Body of pancreas (tissue), 4 donors: ENCODE data around the gene TRIM47. TPM values are rescaled to one million over a fixed set of nuclear protein-coding genes. Genes with fewer than 3 reads are reported as not detected.

Experiments
- ATAC-seq: fragments of 150-250 bp; one replicate; pipeline ENCODE4 v1.9.1; 2016
- DNase-seq, 4 donors: peaks; one replicate each; pipeline ENCODE4 v3.0.0-alpha.2; 2019
- H3K27ac ChIP-seq, 4 donors: fragments of 200-600 bp; sonication (generic); 1 replicate in 3 of 4; 2 replicates in 1 of 4; pipeline versions ENCODE4 v1.5.1 to v1.6.1; 2016 to 2019; ENCODE audit warnings: mild to moderate bottlenecking in 1 of 4, mixed read lengths in 1 of 4, moderate library complexity in 1 of 4
- H3K27me3 ChIP-seq, 2 donors: fragments of 200-600 bp; sonication (generic); one replicate each; pipeline ENCODE4 v1.6.0; 2016; ENCODE audit warnings: mild to moderate bottlenecking in 1 of 2
- H3K36me3 ChIP-seq, 2 donors: fragments of 200-600 bp; sonication (generic); replicated peaks in 1 of 2; 2 replicates each; pipeline ENCODE4 v1.5.1; 2016; ENCODE audit warnings: low read depth in 2 of 2; ENCODE audit not compliant: insufficient read depth in 1 of 2
- H3K4me1 ChIP-seq: fragments of 200-600 bp; sonication (generic); one replicate; pipeline ENCODE4 v1.6.0; 2016
- H3K4me3 ChIP-seq, 2 donors: fragments of 200-600 bp; sonication (generic); 1 replicate in 1 of 2; 2 replicates in 1 of 2; pipeline ENCODE4 v1.5.1; 2016 to 2019
- H3K9me3 ChIP-seq, 3 donors: fragments of 200-600 bp; sonication (generic); 1 replicate in 2 of 3; 2 replicates in 1 of 3; pipeline ENCODE4 v1.5.1; 2016
- POLR2A ChIP-seq, 3 donors: fragments of 450-650 bp; IDR thresholded peaks; one replicate each; pipeline ENCODE4 v1.6.1; 2016; ENCODE audit warnings: antibody characterized with exemption in 3 of 3, mild to moderate bottlenecking in 2 of 3
- WGBS, 2 donors: methylation state at CpG; one replicate each; pipeline ENCODE4 v1.1.5; 2017; 5-methylcytosine and 5-hydroxymethylcytosine counted together
- intact Hi-C: fragments of 100-400 bp; cut with DNase I; formaldehyde crosslinking; loops from one replicate; pipeline ENCODE4 v1.15.1; 2023
- total RNA-seq, 2 donors: library from RNA; depleted of rRNA; stranded (reverse); fragments of >200 nt; gene quantifications; one replicate each; pipeline ENCODE4 v1.1.0, GENCODE V29; 2016
- TF ChIP-seq, protein P1 (sequence below), 7 experiments: fragments of 450-650 bp in 4 of 7; fragments of 200-600 bp in 3 of 7; sonication (generic) in 3 of 7; IDR thresholded peaks; one replicate each; pipeline ENCODE4 v1.5.1; 2016 to 2019; ENCODE audit warnings: antibody characterized with exemption in 7 of 7

TRIM47 gene
- total RNA-seq, 2 donors from 2014 or later = 39.6 to 41.8 TPM

- H3K9me3 ChIP-seq = no peaks in the 10 kb centered on the region
- whole genome bisulfite sequencing, 2 donors = 10 to 25% methylated on average over 13 to 16 of the region's 16 CpGs
- DNase-seq = peak; percentile 82 to 90 (median 85)
- H3K27me3 ChIP-seq = no peaks in the 10 kb centered on the region
- H3K4me3 ChIP-seq = no peak overlapping the region
- intact Hi-C loops = no loop called here
- peak overlapping the region; percentile 86 to 97 (median 94) for H3K27ac ChIP-seq
- TF ChIP-seq POLR2A (IDR thresholded peaks at IDR 0.05) = peak in 2 of 3 donors; percentile 5 to 30
- TF ChIP-seq, protein P1, sequence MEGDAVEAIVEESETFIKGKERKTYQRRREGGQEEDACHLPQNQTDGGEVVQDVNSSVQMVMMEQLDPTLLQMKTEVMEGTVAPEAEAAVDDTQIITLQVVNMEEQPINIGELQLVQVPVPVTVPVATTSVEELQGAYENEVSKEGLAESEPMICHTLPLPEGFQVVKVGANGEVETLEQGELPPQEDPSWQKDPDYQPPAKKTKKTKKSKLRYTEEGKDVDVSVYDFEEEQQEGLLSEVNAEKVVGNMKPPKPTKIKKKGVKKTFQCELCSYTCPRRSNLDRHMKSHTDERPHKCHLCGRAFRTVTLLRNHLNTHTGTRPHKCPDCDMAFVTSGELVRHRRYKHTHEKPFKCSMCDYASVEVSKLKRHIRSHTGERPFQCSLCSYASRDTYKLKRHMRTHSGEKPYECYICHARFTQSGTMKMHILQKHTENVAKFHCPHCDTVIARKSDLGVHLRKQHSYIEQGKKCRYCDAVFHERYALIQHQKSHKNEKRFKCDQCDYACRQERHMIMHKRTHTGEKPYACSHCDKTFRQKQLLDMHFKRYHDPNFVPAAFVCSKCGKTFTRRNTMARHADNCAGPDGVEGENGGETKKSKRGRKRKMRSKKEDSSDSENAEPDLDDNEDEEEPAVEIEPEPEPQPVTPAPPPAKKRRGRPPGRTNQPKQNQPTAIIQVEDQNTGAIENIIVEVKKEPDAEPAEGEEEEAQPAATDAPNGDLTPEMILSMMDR (IDR thresholded peaks at IDR 0.05) = peak; percentile 23 to 81 (median 70)
- peak; percentile 13 for ATAC-seq
- peaks cover 84% of the 10 kb centered on the region for H3K4me1 ChIP-seq
- peaks cover 0 to 17% of the 10 kb centered on the region in 2 donors for H3K36me3 ChIP-seq
Measured at GRCh38 chr17:75848523-75849278, 29.7 kb downstream of the TRIM47 start.

DNA sequence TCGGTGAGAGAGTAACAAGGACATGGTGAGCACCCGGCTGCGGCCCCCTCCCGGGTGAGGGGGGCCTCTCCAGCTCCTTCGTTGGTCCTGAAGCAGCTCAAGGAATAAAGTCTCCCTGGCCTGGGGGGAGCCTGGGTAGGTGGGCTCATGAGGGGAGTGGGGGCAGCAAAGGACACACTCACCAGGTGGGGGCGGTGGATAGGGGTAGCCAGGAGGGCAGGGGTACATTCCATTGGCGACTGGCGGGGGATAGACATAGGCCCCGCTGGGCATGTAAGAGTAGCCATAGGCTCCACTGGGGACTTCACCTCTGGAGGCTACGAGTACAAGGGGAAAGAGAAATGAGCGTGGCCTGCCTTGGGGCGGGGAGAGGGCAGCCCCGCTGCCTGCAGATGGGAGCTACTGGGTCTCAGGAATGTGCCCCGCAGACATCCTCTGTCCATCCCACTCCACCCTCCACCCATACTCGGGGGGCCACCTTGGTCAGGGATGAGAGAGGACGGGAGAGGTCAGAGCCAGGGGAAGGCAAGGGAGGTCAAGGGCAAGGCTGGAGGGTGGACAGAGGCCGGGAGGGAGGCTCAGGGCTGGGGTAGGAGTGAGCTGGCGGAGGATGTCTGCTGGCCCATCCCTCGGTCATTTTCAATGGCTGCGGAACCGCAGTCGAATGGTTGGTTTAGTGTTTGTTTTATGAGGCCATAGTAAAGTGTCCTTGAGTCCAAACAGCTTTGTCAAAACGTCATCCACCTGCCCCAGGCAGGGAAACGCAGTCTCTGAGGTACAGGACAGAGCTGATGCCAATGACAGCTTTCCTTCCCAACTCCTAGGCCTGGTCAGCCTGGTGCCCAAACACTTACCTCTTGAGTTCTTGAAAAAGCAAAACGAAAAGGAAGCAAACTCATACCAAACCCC, 30.5 kb downstream of the TRIM47 start:
- Histone ChIP-seq H3K4me1 (peaks cover 78% of the 10 kb centered on the region), H3K27ac (peak overlapping the region; percentile 86 to 97 (median 94)), H3K27me3 (no peaks in the 10 kb centered on the region), H3K4me3 (no peak overlapping the region), H3K36me3 (peaks cover 0 to 17% of the 10 kb centered on the region in 2 donors), H3K9me3 (no peaks in the 10 kb centered on the region)
- 63 to 68% methylated on average over 25 of the region's 25 CpGs for WGBS, 2 donors
- TF ChIP-seq POLR2A (IDR thresholded peaks at IDR 0.05) = no peak
- TF ChIP-seq, protein P1 (IDR thresholded peaks at IDR 0.05) = no peak
- DNase-seq (peak; percentile 47 to 60 (median 58)), ATAC-seq (no peak)
- intact Hi-C loops = no loop called here

GRCh38 chr17:75846692-75847613, 31.4 kb downstream of the TRIM47 start:
- ATAC-seq (peak; percentile 34), DNase-seq (peak; percentile 84 to 92 (median 92))
- H3K27ac ChIP-seq = peak overlapping the region; percentile 86 to 97 (median 94)
- no peak overlapping the region for H3K4me3 ChIP-seq
- H3K36me3 ChIP-seq = peaks cover 0 to 17% of the 10 kb centered on the region in 2 donors
- TF ChIP-seq POLR2A (IDR thresholded peaks at IDR 0.05) = peak; percentile 68 to 89 (median 82)
- TF ChIP-seq, protein P1 (IDR thresholded peaks at IDR 0.05) = peak in 1 of 7 experiments; percentile 4
- 37 to 41% methylated on average over 14 to 31 of the region's 34 CpGs for whole genome bisulfite sequencing, 2 donors
- H3K27me3 ChIP-seq = no peaks in the 10 kb centered on the region
- intact Hi-C loops = no loop called here
- peaks cover 73% of the 10 kb centered on the region for H3K4me1 ChIP-seq
- no peaks in the 10 kb centered on the region for H3K9me3 ChIP-seq

DNA sequence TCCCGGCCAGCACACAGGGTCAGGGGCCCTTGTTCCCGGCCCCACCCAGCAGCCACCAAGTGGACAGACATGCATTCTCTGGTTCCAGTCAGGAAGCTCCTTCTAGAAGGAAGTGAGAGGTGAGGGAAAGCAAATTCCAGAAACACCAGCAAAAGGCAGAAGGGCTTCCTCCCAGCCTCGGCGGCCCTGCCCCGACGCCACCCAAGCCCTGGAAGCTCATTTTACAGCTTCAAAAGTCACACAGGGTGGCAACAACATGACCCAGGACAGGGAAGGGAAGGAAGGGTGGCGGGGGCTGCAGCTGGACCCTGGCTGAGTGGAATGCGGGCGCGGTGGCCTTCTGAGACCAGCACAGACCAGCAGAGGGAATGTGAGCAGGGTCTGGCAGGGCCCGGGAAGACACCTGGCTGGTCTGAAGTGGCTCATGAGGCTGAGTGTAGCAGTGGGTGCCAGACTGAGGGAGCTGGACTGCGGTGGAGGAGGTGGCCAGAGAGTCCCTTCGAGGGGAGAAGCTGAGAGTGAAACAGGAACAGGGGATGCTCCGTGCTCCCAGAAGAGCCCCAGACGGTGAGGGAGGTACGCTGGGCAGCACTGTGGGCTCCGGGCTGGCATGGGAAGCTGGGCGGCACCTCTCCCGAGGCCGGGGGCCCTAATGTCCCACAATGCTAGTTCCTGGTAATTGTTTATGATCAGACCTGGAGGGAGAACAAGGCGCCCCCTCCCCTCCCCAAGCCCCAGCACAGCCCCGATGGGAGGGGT, 32.3 kb downstream of the TRIM47 start:
- peak overlapping the region; percentile 86 to 97 (median 94) for H3K27ac ChIP-seq

More for the DNA sequence above, 32.3 kb downstream of the TRIM47 start:
- H3K4me1 ChIP-seq = peaks cover 72% of the 10 kb centered on the region
- ATAC-seq = no peak
- H3K27me3 ChIP-seq = no peaks in the 10 kb centered on the region
- peak in 3 of 4 donors; percentile 28 to 44 (median 37) for DNase-seq
- no peak overlapping the region for H3K4me3 ChIP-seq
- intact Hi-C loops = no loop called here
- TF ChIP-seq, protein P1 (IDR thresholded peaks at IDR 0.05) = peak in 1 of 7 experiments; percentile 4
- no peak for TF ChIP-seq POLR2A (IDR thresholded peaks at IDR 0.05)
- H3K9me3 ChIP-seq = no peaks in the 10 kb centered on the region
- WGBS, 2 donors = 49 to 56% methylated on average over 21 to 22 of the region's 22 CpGs
- H3K36me3 ChIP-seq = peaks cover 0 to 13% of the 10 kb centered on the region in 2 donors
